GM18519 (cell line): ENCODE data around the gene SLC29A2.
A peak's percentile ranks its signal among the peaks of the same experiment; 100 is the strongest.
"Not testable (repeated sequence)": the region's sequence is repeated elsewhere in the genome, so short reads cannot be mapped to it uniquely, and the experiment has no call there.

Experiments used
- ATAC-seq: cut with Tn5 transposase; IDR thresholded peaks from one replicate; pipeline ENCODE4 v1.9.1; 2021; ENCODE audit warnings: mild to moderate bottlenecking, moderate library complexity; ENCODE audit not compliant: unreplicated experiment, low FRiP score

Gene SLC29A2

DNA sequence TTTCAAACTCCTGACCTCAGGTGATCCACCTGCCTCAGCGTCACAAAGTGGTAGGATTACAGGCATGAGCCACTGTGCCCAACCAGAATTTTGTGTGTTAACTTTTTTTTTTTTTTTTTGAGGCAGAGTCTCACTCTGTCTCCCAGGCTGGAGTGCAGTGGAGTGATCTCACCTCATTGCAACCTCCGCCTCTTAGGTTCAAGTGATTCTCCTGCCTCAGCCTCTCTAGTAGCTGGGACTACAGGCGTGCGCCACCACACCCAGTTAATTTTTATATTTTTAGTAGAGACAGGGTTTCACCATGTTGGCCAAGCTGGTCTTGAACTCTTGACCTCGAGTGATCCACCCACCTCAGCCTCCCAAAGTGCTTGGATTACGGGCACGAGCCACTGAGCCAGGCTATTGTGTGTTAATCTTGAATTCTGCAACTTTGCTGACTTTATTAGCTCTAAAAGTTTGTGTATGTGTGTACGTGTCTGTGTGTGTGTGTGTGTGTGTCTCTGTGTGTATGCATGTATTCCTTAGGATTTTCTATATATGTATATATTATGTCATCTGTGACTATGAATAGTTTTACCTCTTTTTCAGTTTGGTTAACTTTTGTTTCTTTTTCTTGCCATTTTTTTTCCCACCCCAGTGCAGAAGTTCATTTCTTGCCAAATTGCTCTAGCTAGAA lies 20.9 kb downstream of the SLC29A2 start:
- ATAC-seq = not testable (repeated sequence)

DNA sequence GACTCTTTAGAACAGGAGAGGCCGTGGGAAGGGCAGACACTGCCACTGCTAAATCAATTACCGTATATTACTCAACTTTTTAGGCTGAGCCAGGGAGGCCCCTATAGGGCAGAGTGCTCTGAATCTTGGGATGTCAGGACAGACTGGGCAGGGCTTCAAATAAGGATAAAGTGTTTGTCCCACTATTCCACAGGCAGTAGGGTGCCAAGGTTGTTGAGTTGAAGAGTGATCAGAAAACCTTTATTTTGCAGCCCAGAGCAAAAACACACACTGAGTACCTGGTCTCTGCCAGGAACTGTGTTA lies 22.5 kb downstream of the SLC29A2 start:
- no peak for ATAC-seq

DNA sequence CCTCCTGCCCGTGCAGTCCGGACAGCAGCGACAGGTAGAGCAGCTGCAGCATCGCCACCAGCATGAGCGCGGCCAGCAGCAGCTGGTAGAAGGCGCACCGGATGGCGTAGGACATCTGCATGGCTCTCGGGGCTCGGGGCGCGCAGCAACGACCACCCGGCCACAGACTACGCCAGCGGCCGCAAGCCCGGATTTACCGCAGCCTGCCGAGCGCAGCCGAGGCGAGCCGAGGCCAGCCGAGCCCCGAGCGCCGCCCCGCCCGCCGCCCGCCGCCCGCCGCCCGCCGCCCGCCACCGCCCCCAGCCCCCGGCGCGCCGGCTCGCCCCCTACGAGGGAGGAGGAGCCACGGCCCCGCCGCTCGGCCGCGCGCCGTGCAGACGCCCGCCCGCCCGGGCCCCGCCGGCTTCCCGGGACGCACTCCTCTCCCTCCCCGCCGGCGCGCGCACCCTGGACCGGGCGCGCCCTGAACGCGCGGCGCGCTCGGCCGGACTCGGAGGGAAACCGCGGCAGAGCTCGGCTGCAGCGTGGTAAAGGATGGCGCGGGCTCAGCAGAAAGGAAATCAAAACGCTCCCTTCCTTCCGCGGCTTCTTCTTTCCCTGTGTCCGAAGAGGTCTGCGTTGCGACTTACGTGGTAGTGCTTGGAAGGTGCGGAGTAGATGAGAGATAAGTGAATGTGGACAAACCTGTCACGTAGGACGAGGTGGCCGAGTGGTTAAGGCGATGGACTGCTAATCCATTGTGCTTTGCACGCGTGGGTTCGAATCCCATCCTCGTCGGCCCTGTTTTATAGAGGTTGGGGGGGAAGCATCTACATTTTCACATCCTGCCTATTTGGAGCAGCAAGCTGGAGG lies 23.9 kb downstream of the SLC29A2 start, which contains the start of gene B4GAT1:
Gene B4GAT1, minus strand, starts transcription at position 205 of the 852 bp plus-strand sequence. Its CDS starts 84 bp downstream, at position 121.
- ATAC-seq = no peak

DNA sequence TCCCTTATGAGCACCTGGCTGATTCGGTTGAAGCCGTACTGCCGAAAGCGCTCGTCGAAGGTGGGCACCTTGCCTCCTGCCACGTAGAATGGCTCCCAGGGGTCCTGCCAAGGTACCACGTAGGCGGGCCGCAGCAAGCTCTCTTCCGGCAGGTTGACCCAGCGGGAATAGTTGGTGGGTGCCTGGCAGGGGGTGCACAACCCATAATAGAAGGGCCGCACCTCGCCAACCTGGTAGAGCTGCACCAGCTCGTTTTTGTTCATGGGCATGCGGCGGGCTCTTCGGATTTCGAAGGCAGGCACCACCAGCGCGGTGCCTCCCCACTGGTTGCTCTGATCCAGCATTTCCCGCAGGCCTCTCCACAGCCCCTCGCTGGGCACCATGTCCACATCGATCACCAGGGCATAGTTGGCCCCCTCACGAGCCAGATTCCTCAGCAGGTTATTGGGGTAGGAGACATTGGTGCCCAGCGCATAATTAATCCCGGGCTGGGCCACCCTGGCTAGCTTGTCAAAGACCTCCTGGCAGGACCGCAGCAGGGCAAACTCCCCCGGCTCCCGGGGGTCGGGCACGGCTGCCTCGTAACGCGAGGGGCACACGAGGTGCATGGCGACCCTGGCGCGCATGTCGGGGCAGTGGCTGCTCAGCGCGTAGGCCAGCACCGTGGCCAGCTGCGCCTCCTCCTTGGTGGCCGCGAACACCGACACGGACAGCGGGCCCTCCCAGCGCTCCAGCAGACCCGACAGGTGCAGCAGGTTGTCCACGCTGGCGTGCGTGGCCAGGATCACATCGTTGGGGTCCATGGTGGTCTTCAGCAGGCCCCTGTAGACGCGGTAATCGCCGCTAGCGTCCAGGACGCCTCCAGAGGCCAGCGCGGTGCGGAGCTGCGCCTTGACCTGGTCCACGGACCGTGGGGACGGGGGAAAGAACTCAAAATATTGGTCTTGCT lies 24.8 kb downstream of the SLC29A2 start:
- ATAC-seq = no peak

DNA sequence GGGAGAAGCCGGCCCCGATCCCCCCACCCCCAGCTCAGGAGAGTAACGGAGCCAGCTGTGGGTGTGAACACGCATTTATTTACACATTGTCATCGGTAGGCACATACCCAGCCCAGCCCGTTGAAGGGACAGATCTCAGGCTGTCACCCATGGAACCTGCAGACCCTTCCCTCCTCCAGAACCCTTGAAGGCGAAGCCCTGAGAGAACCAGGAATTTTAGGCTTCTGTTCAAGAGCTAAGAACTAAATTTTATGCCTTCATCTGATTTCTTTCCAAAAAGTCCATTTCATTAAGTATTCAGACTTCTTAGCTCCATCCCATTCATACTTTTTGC lies 26.3 kb downstream of the SLC29A2 start:
- no peak for ATAC-seq

DNA sequence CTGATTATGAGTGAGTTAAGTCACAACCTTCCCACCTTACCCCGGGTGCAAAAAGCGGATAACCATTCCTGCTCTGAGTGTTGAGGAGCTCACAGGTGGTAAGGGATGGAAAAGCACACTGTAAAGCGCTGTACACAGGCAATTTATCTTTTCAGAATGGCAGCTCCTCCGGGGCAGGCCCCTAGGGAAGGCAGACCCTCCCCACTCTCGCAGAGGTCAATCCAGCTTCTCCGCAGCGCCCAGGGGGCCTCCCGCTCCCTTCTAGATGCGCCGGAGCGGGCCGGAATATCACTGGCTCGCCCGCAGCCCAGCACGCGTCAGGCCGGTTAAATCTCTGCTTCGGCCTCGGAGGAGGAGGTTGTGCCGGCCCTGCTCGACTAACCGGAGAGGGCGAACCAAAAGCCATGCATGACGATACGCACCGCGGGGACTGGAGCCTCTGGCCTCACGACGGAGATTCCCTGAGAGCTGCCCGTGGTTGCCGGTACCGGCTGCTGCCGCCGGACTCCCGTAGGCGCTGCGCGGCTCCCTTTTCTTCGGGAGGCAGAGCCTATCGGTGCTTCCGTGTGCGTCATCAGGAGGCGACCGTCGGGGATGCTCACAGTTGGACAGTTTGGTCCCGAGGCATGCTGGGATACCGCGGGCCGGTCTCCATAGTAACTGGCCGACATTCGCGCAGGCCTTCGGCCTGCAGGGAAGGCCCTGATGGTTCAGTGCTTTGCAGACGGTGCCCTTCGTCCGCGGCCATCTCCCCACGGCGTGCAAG lies 26.8 kb downstream of the SLC29A2 start, which contains the start of gene BRMS1:
Gene BRMS1, minus strand, starts transcription at position 555 of the 766 bp plus-strand sequence. CDS start 2,870 bp downstream, outside the sequence.
- ATAC-seq = peak; percentile 45

GRCh38 chr11:66343176-66343575 lies 28.4 kb downstream of the SLC29A2 start:
- ATAC-seq = no peak

GRCh38 chr11:66341502-66342126 lies 29.9 kb downstream of the SLC29A2 start:
- no peak for ATAC-seq

DNA sequence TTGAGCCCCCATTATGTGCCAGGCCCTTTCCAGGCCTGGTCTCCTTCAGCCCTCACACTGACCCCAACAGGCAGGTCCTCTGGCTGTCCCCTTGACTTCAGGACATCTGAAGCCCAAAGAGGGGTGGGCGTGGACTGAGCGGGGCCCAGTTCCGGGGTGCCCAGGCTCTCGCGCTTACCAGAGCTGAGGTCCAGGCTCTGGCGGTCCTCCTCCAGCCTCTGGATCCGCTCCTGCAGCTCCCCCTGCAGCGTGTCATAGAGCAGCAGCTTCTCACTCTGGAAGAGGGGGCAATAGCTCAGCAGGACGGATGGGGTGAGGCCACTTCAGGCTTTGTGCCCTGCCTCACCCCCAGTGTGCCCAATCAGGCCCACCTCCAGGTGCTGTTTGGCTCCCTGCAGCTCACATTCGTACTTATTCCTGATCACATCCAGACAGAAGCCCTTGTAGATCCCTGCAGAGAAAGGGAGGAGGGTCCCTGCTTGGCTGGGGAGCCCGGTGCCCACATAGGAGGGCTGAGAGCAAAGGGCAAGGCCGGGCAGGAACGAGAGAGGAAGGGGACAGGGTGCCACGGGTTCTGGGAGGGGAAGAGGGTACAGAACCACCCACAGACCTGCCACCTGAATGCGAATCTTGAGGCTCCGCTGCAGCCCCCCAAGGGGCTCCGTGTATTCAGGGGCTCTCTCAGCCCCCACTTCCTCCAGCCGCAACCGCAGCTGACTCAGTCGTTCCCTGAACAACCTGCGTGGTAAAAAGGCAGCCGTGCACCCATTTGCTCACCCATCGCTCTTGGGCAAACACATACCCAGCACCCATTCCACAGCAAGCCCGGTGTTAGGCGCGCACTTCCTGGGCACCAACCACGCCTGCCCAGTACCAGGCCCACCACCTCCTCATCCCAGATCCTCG lies 30.7 kb downstream of the SLC29A2 start:
- ATAC-seq = no peak

- no peak for ATAC-seq
Observed at GRCh38 chr11:66339686-66340483, 31.7 kb downstream of the SLC29A2 start.

DNA sequence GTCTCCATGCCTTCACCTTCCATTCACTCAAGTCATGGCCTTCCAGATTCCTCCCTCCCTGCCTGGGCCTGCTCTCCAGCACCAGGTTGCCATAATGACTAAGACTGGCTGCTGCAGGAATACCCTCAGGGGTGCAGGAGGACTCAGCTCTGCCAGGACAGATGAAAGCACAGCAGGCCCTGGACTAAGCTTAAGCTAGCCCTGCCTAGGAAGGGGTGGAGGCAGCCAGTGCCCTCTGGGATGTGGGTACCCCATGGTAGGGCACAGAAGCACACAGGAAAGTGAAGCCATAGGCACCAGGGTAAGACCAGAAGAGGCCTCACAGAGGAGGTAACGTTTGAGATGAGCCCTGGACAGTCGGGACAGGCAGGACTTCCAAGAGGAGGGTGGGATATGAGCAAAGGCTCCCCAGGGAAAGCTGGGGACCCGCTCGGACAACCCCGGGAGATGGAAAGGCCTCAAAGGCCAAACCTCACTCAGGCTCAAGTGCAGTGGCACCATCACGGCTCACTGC lies 32.3 kb downstream of the SLC29A2 start:
- ATAC-seq = no peak

DNA sequence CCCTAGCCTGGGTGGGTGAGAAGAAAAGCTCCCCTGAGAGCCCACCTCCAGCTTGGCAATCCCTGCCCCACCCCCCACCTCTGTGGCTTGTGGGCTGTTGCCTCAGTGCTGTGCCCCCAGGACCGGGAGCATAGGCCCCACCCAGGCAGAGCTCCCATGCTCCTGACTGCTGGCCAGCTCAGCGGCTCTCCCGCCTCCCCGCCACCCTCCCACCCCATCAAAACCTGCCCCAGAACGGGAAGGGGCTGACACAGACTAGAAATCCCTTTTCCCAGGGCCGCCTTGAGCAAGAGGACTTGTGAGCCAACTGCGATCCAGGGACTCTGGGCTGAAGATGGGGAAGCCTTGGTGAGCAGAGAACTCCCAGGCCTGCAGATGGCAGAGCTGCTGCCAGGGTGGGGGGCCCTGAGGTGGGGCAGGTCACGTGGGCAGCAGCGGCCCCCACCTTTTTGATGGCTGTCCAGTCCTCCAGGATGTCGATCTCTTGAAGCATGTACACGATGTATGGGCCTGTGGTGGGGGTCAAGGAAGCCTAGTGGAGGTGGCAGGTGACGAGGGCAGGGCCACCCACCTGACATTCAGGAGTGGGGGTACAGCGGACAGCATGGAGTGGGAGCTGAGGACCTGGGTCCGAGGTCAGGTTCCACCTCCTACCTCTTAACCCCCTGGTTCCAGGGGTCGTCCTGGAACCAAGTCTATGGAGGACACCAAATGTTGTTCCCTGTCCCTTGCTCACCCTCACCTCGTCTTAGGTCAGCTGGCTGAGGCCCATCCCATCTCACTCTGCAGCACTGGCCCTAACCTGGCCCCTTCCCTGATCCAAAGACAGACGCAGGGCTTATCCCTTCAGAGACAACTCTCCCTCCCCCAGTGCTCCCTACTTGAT lies 33.0 kb downstream of the SLC29A2 start:
- ATAC-seq = no peak

GRCh38 chr11:66337103-66337899 lies 34.3 kb downstream of the SLC29A2 start:
- ATAC-seq = no peak

- no peak for ATAC-seq
Observed at GRCh38 chr11:66336234-66337102, 35.1 kb downstream of the SLC29A2 start, which contains the start of gene RIN1. RIN1 (minus strand) TSS chr11:66336434; CDS start chr11:66336402, 32 bp downstream.
